Loucy (cell line): Measurements from ENCODE around the gene ZBTB3.

Experiments
- CTCF ChIP-seq: fragments of 200-600 bp; sonication (generic); conservative IDR thresholded peaks from 2 replicates; pipeline ENCODE4 v1.5.1; 2014; ENCODE audit warnings: mild to moderate bottlenecking, antibody characterized with exemption, low read length
- EZH2phosphoT487 ChIP-seq: fragments of 200-600 bp; IDR thresholded peaks from 2 replicates; pipeline ENCODE4 v1.6.1; 2018; ENCODE audit warnings: antibody characterized with exemption, mild to moderate bottlenecking, moderate library complexity, borderline replicate concordance

- TF ChIP-seq CTCF (no peak), EZH2phosphoT487 (no peak)
Measured at GRCh38 chr11:62775646-62776045, 21.7 kb upstream of the ZBTB3 start.
